GM19328 (cell line): Measurements from ENCODE around the gene PALLD.

Source experiments
- ATAC-seq: cut with Tn5 transposase; IDR thresholded peaks from one replicate; pipeline ENCODE4 v1.9.1; 2021; ENCODE audit warnings: mild to moderate bottlenecking, moderate library complexity; ENCODE audit not compliant: unreplicated experiment

The PALLD gene

GRCh38 chr4:168666531-168666930 is 169.7 kb downstream of the PALLD start:
- no peak for ATAC-seq

GRCh38 chr4:168667376-168667775 is 170.5 kb downstream of the PALLD start:
- no peak for ATAC-seq

- no peak for ATAC-seq
These were observed 171.1 kb downstream of the PALLD start for GRCh38 chr4:168667921-168668320.

GRCh38 chr4:168673476-168673875 is 176.6 kb downstream of the PALLD start:
- no peak for ATAC-seq

GRCh38 chr4:168674077-168674747 is 177.4 kb downstream of the PALLD start:
- ATAC-seq: no peak

GRCh38 chr4:168674866-168675265 is 178.0 kb downstream of the PALLD start:
- no peak for ATAC-seq

GRCh38 chr4:168677063-168677462 is 180.2 kb downstream of the PALLD start:
- ATAC-seq: no peak

- ATAC-seq: no peak
These were observed 181.0 kb downstream of the PALLD start for GRCh38 chr4:168677879-168678278.

GRCh38 chr4:168678751-168679366 is 182.0 kb downstream of the PALLD start:
- ATAC-seq: no peak

- ATAC-seq: no peak
These were observed 182.5 kb downstream of the PALLD start for GRCh38 chr4:168679397-168679796.

- ATAC-seq: no peak
These were observed 183.0 kb downstream of the PALLD start for GRCh38 chr4:168679819-168680218.

GRCh38 chr4:168682898-168683500 is 186.1 kb downstream of the PALLD start:
- ATAC-seq: no peak

GRCh38 chr4:168683595-168683994 is 186.7 kb downstream of the PALLD start:
- ATAC-seq: no peak

- ATAC-seq: peak; percentile 78
These were observed 188.4 kb downstream of the PALLD start for GRCh38 chr4:168685136-168685809.

- no peak for ATAC-seq
These were observed 191.7 kb downstream of the PALLD start for GRCh38 chr4:168688584-168688983.

- no peak for ATAC-seq
These were observed 192.9 kb downstream of the PALLD start for GRCh38 chr4:168689791-168690190.

GRCh38 chr4:168690199-168690598 is 193.3 kb downstream of the PALLD start:
- ATAC-seq: no peak

- no peak for ATAC-seq
These were observed 194.9 kb downstream of the PALLD start for GRCh38 chr4:168691631-168692369.

GRCh38 chr4:168693750-168694490 is 197.1 kb downstream of the PALLD start:
- ATAC-seq: no peak

GRCh38 chr4:168694667-168695066 is 197.8 kb downstream of the PALLD start:
- no peak for ATAC-seq
